Adipocyte (in vitro differentiated cells): ENCODE measurements around the gene CERT1.
"Not testable (repeated sequence)": the region's sequence is repeated elsewhere in the genome, so short reads cannot be mapped to it uniquely, and the experiment has no call there.

Experiments used
- DNase-seq: peaks from one replicate; pipeline ENCODE4 v3.0.0-alpha.2; 2015; ENCODE audit warnings: low read depth
- H3K27me3 ChIP-seq: replicated peaks from 2 replicates; pipeline ENCODE4 v1.7.0; 2013; ENCODE audit warnings: mild to moderate bottlenecking, low read length, moderate library complexity; ENCODE audit not compliant: control insufficient read depth, insufficient read depth
- H3K36me3 ChIP-seq: 2 replicates; pipeline ENCODE4 v1.7.0; 2013; ENCODE audit warnings: low read length, mild to moderate bottlenecking, moderate library complexity; ENCODE audit not compliant: control insufficient read depth, insufficient read depth, severe bottlenecking
- H3K4me1 ChIP-seq: 2 replicates; pipeline ENCODE4 v1.7.0; 2013; ENCODE audit warnings: mild to moderate bottlenecking, low read length, moderate library complexity; ENCODE audit not compliant: control insufficient read depth, insufficient read depth
- H3K4me3 ChIP-seq: 2 replicates; pipeline ENCODE4 v1.7.0; 2013; ENCODE audit warnings: mild to moderate bottlenecking, low read length, moderate library complexity
- H3K9ac ChIP-seq: 2 replicates; pipeline ENCODE4 v1.7.0; 2013; ENCODE audit warnings: mild to moderate bottlenecking, low read length, moderate library complexity
- H3K9me3 ChIP-seq: 2 replicates; pipeline ENCODE4 v1.7.0; 2013; ENCODE audit warnings: mild to moderate bottlenecking, low read length, moderate library complexity; ENCODE audit not compliant: control insufficient read depth

The CERT1 gene

DNA sequence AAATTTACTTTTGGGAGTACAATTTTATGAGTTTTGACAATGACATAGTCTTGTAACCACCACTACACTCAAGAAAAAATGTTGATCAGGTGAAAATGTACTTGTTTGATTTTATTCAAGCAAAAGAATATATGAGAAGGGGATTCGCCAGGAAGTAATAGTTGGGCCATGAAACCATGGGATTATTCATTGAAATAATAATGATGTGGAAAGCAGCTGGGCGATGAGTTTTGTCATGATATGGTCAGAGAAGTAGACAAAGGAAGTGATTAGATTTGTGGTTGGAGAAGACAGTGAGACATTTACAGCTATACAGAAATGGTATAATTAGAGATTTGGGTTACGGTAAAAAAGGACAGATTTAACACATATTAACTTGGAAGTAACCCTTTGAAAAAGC is 163.2 kb downstream of the CERT1 start:
- Histone ChIP-seq H3K27me3 (no peaks in the 10 kb centered on the region), H3K36me3 (peaks cover 99% of the 10 kb centered on the region), H3K9me3 (no peaks in the 10 kb centered on the region), H3K9ac (no peak overlapping the region), H3K4me3 (no peak overlapping the region), H3K4me1 (peaks cover 5% of the 10 kb centered on the region)
- no peak for DNase-seq

DNA sequence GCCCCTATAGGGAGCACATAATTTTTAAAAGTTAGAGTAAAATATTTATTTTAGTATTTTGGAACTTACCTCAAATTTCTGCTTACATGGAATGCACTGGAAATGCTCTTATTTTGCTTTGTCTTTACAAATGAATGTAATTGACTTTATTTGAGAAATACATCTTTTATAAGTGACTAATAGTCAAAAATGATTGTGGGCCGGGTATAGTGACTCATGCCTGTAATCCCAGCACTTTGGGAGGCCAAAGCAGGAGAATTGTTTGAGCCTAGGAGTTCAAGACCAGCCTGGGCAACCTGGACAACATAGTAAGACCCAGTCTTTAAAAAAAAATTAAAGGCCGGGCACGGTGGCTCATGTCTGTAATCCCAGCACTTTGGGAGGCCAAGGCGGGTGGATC is 168.6 kb downstream of the CERT1 start:
- H3K9ac ChIP-seq, result no peak overlapping the region
- no peaks in the 10 kb centered on the region for H3K27me3 ChIP-seq
- DNase-seq, result no peak
- no peaks in the 10 kb centered on the region for H3K9me3 ChIP-seq
- no peak overlapping the region for H3K4me3 ChIP-seq
- peaks cover 50% of the 10 kb centered on the region for H3K36me3 ChIP-seq
- peaks cover 36% of the 10 kb centered on the region for H3K4me1 ChIP-seq

DNA sequence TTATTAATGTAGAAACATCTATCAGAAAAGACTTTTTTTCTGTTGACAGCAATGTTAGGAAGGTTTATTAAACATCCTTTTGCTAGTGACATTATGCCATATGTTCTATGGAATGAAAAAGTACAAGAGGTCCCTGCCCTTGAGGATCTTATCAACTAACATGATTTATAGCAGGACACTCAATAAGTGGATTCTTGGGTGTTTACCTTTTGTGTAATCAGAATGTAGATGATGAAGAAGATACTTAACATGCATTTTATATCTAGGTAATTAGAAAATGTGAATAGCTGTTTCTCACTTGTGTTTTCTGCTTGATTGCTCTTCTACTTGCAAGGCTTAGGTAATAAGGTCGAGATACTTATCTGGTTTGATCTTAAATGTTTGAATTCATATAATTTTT is 169.5 kb downstream of the CERT1 start:
- Histone ChIP-seq H3K9me3 (no peaks in the 10 kb centered on the region), H3K27me3 (no peaks in the 10 kb centered on the region), H3K9ac (no peak overlapping the region), H3K4me3 (peak overlapping the region; percentile 61), H3K4me1 (peaks cover 36% of the 10 kb centered on the region), H3K36me3 (peaks cover 41% of the 10 kb centered on the region)
- DNase-seq, result no peak

DNA sequence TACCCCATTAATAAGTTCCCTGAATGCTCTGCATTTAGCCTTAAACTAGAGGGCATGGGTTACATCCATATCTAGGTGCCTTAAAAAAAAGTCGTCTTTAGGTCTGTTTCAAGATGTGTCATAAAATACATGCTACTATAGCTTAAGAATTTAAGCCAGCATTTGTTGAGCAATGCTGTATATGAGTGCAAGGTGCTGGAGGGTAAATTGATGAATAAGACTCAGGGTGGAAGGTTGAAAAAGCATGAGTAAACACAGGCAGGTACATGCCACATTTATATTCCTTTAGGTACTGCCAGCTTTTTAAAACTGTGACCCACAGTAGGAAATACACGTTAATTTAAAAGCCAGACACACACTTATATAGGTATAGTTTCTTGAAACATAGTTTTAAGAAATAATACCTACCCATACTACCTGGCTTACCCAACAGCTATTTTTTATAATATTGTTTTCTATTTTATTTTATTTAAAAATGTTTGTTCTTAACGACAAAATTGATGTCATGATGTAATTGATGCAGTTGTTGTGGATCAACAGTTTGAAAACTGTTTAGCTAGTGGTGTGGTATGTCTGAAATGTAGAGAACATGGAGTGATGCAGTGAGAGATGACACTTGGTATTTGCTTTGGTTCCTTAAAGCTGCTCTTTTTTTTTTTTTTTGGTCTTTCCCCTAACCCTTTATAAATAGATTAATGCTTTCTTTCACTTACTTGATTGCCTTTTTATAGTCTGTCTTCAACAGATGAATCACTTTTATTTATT is 170.5 kb downstream of the CERT1 start:
- peak overlapping the region; percentile 13 for H3K9ac ChIP-seq
- H3K9me3 ChIP-seq, result no peaks in the 10 kb centered on the region
- H3K4me1 ChIP-seq, result peaks cover 40% of the 10 kb centered on the region
- H3K4me3 ChIP-seq, result peak overlapping the region; percentile 61
- peak; percentile 27 for DNase-seq
- peaks cover 31% of the 10 kb centered on the region for H3K36me3 ChIP-seq
- no peaks in the 10 kb centered on the region for H3K27me3 ChIP-seq

DNA sequence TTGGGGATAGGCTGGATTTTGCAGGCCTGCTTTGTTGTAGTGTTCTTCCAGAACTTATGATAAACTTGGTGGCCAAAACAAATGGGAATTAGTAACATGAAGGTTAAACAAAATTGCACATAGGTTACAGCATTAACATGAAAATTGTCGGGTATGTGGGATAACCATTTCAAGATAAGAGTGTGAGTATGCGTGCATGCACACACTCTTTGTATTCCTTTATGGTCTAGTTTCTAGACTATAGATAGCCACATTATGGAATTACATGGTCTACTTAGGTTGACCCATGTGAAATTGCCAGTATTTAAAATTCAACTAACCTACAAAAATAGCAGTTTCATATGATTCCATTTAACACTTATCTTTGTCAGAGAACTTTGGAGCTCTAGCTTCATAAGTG is 173.0 kb downstream of the CERT1 start:
- H3K9me3 ChIP-seq, result no peaks in the 10 kb centered on the region
- H3K36me3 ChIP-seq, result peaks cover 6% of the 10 kb centered on the region
- peaks cover 37% of the 10 kb centered on the region for H3K4me1 ChIP-seq
- H3K27me3 ChIP-seq, result no peaks in the 10 kb centered on the region
- peak overlapping the region; percentile 97 for H3K9ac ChIP-seq
- peak overlapping the region; percentile 97 for H3K4me3 ChIP-seq
- no peak for DNase-seq

DNA sequence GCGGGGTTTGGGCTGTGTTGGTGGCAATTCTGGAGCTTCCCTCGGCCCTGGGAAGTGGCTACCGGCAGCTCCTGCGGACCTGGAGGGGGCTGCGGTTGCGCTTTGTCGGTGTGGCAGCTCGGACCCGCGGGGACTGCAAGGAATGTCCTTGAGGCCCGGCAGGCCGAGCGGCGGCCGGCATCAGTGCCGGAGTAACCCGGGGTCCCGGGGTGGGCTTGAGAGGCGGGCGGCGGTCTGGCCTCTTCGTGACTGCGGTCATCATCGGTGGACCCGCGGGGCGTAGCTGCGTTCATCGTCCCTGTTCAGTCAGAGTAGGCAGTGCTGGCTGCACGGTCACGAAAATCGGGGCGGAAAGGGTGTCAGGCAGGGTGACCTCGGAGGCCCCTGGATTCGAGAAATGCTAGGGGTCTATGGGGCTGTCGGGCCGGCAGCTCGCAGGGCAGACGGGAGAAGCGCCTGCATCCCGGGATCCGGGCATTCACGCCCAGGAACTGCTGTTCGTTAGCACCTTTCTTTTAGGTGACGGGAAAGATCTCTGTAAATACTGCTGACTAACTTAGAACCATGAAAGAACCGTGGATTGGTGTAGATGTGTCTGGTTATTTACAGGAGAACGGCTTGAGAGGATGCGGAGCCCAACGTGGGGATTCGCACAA is 173.9 kb downstream of the CERT1 start:
- Histone ChIP-seq H3K4me1 (peaks cover 33% of the 10 kb centered on the region), H3K4me3 (peak overlapping the region; percentile 97), H3K27me3 (no peaks in the 10 kb centered on the region), H3K9ac (peak overlapping the region; percentile 97), H3K9me3 (no peaks in the 10 kb centered on the region), H3K36me3 (peaks cover 3% of the 10 kb centered on the region)
- DNase-seq, result peak; percentile 66

DNA sequence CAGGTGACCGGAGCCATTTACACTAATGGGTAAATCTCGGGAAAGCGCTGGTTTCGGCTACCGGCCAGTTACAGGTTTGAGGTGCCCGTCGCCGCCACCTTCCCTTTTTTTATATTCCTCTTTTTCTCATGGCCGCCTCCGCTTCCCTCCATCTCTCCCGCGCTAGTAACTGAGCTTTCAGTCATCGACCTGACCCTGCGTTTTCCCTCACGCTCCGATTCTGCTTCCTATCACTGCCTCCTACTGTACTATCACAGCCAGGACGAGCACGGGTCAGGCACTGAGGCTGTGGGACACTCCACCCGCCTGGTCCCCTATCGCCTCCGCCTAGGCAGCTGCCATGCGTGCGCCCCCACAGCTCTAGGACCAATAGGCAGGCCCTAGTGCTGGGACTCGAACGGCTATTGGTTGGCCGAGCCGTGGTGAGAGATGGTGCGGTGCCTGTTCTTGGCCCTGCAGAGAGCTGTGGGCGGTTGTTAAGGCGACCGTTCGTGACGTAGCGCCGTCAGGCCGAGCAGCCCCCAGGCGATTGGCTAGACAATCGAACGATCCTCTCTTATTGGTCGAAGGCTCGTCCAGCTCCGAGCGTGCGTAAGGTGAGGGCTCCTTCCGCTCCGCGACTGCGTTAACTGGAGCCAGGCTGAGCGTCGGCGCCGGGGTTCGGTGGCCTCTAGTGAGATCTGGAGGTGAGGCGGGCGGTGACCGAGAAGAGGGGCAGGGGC is 174.7 kb downstream of the CERT1 start, which contains the start of gene HMGCR:
TSS of gene HMGCR (plus strand) at position 606 of the 722 bp plus-strand sequence. CDS start 5,386 bp downstream, outside the sequence.
- Histone ChIP-seq H3K27me3 (no peaks in the 10 kb centered on the region), H3K4me3 (peak within 1 kb of the TSS; percentile 97), H3K9me3 (no peaks in the 10 kb centered on the region), H3K36me3 (no peaks in the 10 kb centered on the region), H3K9ac (peak within 1 kb of the TSS; percentile 97), H3K4me1 (peaks cover 26% of the 10 kb centered on the region)
- peak; percentile 100 for DNase-seq

DNA sequence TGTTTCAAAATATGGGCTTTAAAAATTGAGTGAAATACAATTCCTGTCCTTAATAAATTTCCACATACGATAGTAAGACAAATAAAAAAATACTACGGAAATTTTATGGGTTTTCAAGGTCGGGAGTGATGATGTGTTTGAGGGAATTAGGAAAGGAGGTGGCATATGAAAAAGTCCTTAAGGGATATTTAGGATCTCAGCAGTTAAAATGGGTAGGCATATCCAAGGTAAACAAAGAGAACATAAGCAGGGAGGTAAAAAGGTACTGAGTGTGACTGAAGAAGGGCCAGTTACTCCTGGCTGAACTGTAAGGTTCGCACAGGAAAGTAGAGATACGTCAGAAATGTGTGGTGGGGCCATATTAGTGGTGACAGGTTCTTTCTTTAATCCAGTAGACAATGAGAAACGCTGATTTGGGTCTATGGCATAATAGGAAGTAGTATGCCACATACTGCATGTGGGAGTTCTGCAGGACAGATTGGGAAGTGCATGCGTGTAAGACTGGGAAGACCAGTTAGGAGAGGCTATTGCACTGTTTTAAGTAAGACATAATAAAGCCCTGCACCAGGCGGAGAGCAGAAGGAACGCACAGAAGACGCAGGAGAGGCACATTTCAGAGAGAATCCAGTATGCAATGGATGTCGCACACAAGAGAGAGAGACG is 175.3 kb downstream of the CERT1 start:
- H3K9ac ChIP-seq, result peak overlapping the region; percentile 89
- peaks cover 19% of the 10 kb centered on the region for H3K4me1 ChIP-seq
- H3K36me3 ChIP-seq, result no peaks in the 10 kb centered on the region
- DNase-seq, result peak; percentile 79
- H3K9me3 ChIP-seq, result no peaks in the 10 kb centered on the region
- H3K27me3 ChIP-seq, result no peaks in the 10 kb centered on the region
- H3K4me3 ChIP-seq, result peak overlapping the region; percentile 97

DNA sequence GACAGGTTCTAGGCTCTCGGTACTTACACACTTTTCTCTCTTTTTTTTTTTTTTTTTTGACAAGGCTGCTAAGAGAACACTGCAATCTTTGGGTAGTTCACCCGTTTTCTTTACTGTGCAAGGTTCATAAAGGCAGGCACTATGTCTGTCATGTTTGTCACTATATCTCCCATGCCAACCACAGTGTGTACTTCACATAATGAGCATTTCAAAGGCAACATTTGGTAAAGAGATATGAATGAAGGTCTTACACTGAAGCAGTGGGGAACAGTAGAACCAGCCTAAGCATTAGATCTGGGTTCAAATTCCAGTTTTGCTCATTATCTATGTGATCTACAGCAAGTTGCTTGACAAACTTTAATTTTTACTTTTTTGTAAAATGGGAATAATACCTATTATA is 175.9 kb downstream of the CERT1 start:
- H3K36me3 ChIP-seq, result no peaks in the 10 kb centered on the region
- H3K4me1 ChIP-seq, result peaks cover 14% of the 10 kb centered on the region
- no peak overlapping the region for H3K4me3 ChIP-seq
- H3K9me3 ChIP-seq, result no peaks in the 10 kb centered on the region
- DNase-seq, result no peak
- H3K27me3 ChIP-seq, result no peaks in the 10 kb centered on the region
- H3K9ac ChIP-seq, result no peak overlapping the region

DNA sequence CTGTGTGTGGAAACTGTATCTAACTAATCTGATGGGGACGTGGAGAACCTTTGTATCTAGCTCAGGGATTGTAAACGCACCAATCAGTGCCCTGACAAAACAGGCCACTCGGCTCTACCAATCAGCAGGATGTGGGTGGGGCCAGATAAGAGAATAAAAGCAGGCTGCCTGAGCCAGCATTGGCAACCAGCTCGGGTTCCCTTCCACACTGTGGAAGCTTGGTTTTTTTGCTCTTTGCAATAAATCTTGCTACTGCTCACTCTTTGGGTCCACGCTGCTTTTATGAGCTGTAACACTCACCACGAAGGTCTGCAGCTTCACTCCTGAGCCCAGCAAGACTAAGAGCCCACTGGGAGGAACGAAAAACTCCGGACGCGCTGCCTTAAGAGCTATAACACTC is 177.0 kb downstream of the CERT1 start:
- H3K36me3 ChIP-seq, H3K9me3 ChIP-seq, H3K9ac ChIP-seq, DNase-seq, H3K27me3 ChIP-seq, H3K4me3 ChIP-seq: not testable (repeated sequence)
- peaks cover 14% of the 10 kb centered on the region for H3K4me1 ChIP-seq

DNA sequence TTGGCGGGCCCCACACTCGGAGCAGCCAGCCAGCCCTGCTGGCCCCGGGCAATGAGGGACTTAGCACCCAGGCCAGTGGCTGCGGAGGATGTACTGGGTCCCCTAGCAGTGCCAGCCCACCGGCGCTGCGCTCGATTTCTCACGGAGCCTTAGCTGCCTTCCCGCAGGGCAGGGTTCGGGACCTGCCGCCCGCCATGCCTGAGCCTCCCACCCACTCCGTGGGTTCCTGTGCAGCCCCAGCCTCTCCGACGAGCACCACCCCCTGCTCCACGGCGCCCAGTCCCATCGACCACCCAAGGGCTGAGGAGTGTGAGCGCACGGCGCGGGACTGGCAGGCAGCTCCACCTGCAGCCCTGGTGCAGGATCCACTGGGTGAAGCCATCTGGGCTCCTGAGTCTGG is 177.7 kb downstream of the CERT1 start:
- not testable (repeated sequence) for H3K9me3 ChIP-seq, H3K9ac ChIP-seq, H3K36me3 ChIP-seq, H3K27me3 ChIP-seq, H3K4me3 ChIP-seq, DNase-seq
- peaks cover 10% of the 10 kb centered on the region for H3K4me1 ChIP-seq
